H1 (cell line): ENCODE measurements around the gene FOSL1. TPM values are rescaled to one million over a fixed set of nuclear protein-coding genes. Genes with fewer than 3 reads are reported as not detected.

ENCODE experiments used
- ATF2 ChIP-seq: IDR thresholded peaks from 2 replicates; pipeline ENCODE4 v1.6.1; 2012; ENCODE audit warnings: low read length, inconsistent platforms
- CBX5 ChIP-seq: fragments of 300-800, 300-1000 bp; sonication (generic); IDR thresholded peaks from 2 replicates; pipeline ENCODE4 v1.7.1; 2016; ENCODE audit warnings: antibody characterized with exemption, low read length, low read depth
- CBX8 ChIP-seq: fragments of 300-800, 300-1000 bp; sonication (generic); IDR thresholded peaks from 2 replicates; pipeline ENCODE4 v1.7.1; 2016; ENCODE audit warnings: low read depth, low read length, borderline replicate concordance
- EGR1 ChIP-seq: IDR thresholded peaks from 2 replicates; pipeline ENCODE4 v1.6.1; 2011; ENCODE audit warnings: low read depth, low read length, borderline replicate concordance
- EP300 ChIP-seq, 2 experiments: IDR thresholded peaks; 1 replicate in 1 of 2; 2 replicates in 1 of 2; pipeline ENCODE4 v1.6.1; 2011 to 2012; ENCODE audit warnings: low read depth in 2 of 2, low read length in 2 of 2, mild to moderate bottlenecking in 2 of 2, borderline replicate concordance in 1 of 2, inconsistent platforms in 1 of 2, moderate library complexity in 1 of 2
- GTF2F1 ChIP-seq: IDR thresholded peaks from 2 replicates; pipeline ENCODE4 v1.6.1; 2012; ENCODE audit warnings: low read depth, low read length, improper control_type of control experiment, borderline replicate concordance
- JUN ChIP-seq: IDR thresholded peaks from 2 replicates; pipeline ENCODE4 v1.6.1; 2011; ENCODE audit warnings: low read depth, mild to moderate bottlenecking, improper control_type of control experiment, low read length
- KDM4A ChIP-seq: IDR thresholded peaks from one replicate; pipeline ENCODE4 v1.7.1; 2012; ENCODE audit warnings: low read depth, mild to moderate bottlenecking, moderate library complexity, low read length, inconsistent platforms; ENCODE audit not compliant: severe bottlenecking
- RFX5 ChIP-seq: IDR thresholded peaks from 2 replicates; pipeline ENCODE4 v1.6.1; 2011; ENCODE audit warnings: low read depth, low read length, improper control_type of control experiment, borderline replicate concordance
- SAP30 ChIP-seq: fragments of 300-600 bp; sonication (generic); IDR thresholded peaks from 2 replicates; pipeline ENCODE4 v1.7.1; 2012; ENCODE audit warnings: low read length, moderate library complexity, mild to moderate bottlenecking, inconsistent platforms; ENCODE audit not compliant: insufficient read depth, insufficient replicate concordance
- TBP ChIP-seq: IDR thresholded peaks from 2 replicates; pipeline ENCODE4 v1.6.1; 2011; ENCODE audit warnings: low read depth, low read length, improper control_type of control experiment
- TEAD4 ChIP-seq: IDR thresholded peaks from 2 replicates; pipeline ENCODE4 v1.6.1; 2012; ENCODE audit warnings: low read depth, low read length, inconsistent platforms, mixed read lengths
- polyA plus RNA-seq, 7 experiments: library from polyadenylated mRNA; depleted of rRNA in 3 of 7; stranded (reverse) in 5 of 7; unstranded in 2 of 7; fragments of >200 nt in 5 of 7; fragments of 200-250 nt in 2 of 7; gene quantifications; 1 replicate in 5 of 7; 2 replicates in 1 of 7; 4 replicates in 1 of 7; pipeline versions ENCODE4 v1.2.1 to v1.2.3, GENCODE V29; 2011 to 2013; ENCODE audit warnings: missing spikeins in 2 of 7, mixed read lengths in 2 of 7
- total RNA-seq: library from RNA; stranded (reverse); fragmentation: NEBNext Ultra II Directional; extraction: Animal tissue kit (Norgen Biotek cat#: 25700); gene quantifications from 2 replicates; pipeline ENCODE4 v1.2.1, GENCODE V29; 2021

FOSL1 gene
- total and polyA plus RNA-seq, 2 of the 8 experiments (the other 6 are each of a cell fraction or from before 2014, with no cell fraction given) = 6.3 to 7.2 TPM

DNA sequence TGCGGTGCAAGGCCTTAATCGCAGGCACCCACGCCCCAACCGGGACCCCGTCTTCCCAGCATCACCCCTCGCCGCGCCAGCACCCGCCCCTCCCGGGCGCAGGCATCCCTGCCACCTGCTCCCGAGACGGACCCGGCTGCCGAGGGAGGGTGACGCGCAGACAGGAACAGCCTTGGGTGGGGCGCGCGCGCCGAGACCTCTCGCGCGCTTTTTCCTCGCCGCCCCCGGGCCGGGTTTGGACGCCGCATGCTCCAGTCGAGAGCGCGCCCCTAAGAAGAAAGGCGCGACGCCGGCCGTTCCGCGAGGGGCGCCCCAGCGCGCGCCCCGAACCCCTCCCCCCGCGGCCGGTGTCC is 42.7 kb downstream of the FOSL1 start (continued):
- TF ChIP-seq JUN (no peak), CBX5 (no peak), ATF2 (no peak), TBP (no peak), SAP30 (no peak), RFX5 (no peak), TEAD4 (no peak), EP300 (IDR thresholded peaks at IDR 0.05; ENCODE audit: borderline replicate concordance in 1 of 2, low read depth in 2 of 2, low read length in 2 of 2) (peak in 1 of 2 experiments; percentile 89; a peak in 1 of 3 replicates), GTF2F1 (no peak), CBX8 (no peak), KDM4A (peak; percentile 33), EGR1 (no peak)
